H9 (cell line): Measurements from ENCODE around the gene C1QTNF6. TPM values are rescaled to one million over a fixed set of nuclear protein-coding genes. Genes with fewer than 3 reads are reported as not detected.

Experiments
- DNase-seq: peaks from one replicate; pipeline ENCODE4 v3.0.0-alpha.2; 2017
- H2AFZ ChIP-seq: one replicate; pipeline ENCODE4 v1.6.1; 2013; ENCODE audit warnings: mild to moderate bottlenecking, low read length, control low read depth, moderate library complexity
- H2AK5ac ChIP-seq: 2 replicates; pipeline ENCODE4 v1.6.1; 2013; ENCODE audit warnings: low read length, control low read depth, mixed read lengths; ENCODE audit not compliant: insufficient read length
- H2BK120ac ChIP-seq: one replicate; pipeline ENCODE4 v1.6.1; 2013; ENCODE audit warnings: low read depth, mild to moderate bottlenecking, low read length, control low read depth, inconsistent platforms; ENCODE audit not compliant: poor library complexity, severe bottlenecking
- H2BK12ac ChIP-seq: 2 replicates; pipeline ENCODE4 v1.6.1; 2013; ENCODE audit warnings: low read length, control low read depth, mixed read lengths, low read depth; ENCODE audit not compliant: insufficient read length
- H2BK15ac ChIP-seq: 2 replicates; pipeline ENCODE4 v1.6.1; 2013; ENCODE audit warnings: low read depth, low read length, control low read depth
- H2BK20ac ChIP-seq: one replicate; pipeline ENCODE4 v1.6.1; 2013; ENCODE audit warnings: low read depth, mild to moderate bottlenecking, low read length, control low read depth, inconsistent platforms; ENCODE audit not compliant: poor library complexity, severe bottlenecking
- H2BK5ac ChIP-seq: 2 replicates; pipeline ENCODE4 v1.6.1; 2013; ENCODE audit warnings: low read length, control low read depth, mixed read lengths; ENCODE audit not compliant: insufficient read length
- H3K14ac ChIP-seq: 2 replicates; pipeline ENCODE4 v1.6.1; 2013; ENCODE audit warnings: low read length, control low read depth; ENCODE audit not compliant: insufficient read depth
- H3K18ac ChIP-seq: 2 replicates; pipeline ENCODE4 v1.6.1; 2013; ENCODE audit warnings: low read depth, mild to moderate bottlenecking, mixed read lengths, low read length, control low read depth; ENCODE audit not compliant: insufficient read length
- H3K23ac ChIP-seq: 2 replicates; pipeline ENCODE4 v1.6.1; 2013; ENCODE audit warnings: low read length, control low read depth, mixed read lengths, low read depth; ENCODE audit not compliant: insufficient read length
- H3K23me2 ChIP-seq: 2 replicates; pipeline ENCODE4 v1.6.1; 2013; ENCODE audit warnings: low read depth, mild to moderate bottlenecking, mixed read lengths, low read length, control low read depth; ENCODE audit not compliant: insufficient read length, poor library complexity, severe bottlenecking
- H3K27ac ChIP-seq: 2 replicates; pipeline ENCODE4 v1.5.1; 2013; ENCODE audit warnings: low read length, control low read depth, mixed read lengths, low read depth; ENCODE audit not compliant: insufficient read length
- H3K27me3 ChIP-seq: 2 replicates; pipeline ENCODE4 v1.6.1; 2013; ENCODE audit warnings: low read length, control low read depth, inconsistent platforms; ENCODE audit not compliant: insufficient read depth
- H3K4ac ChIP-seq: 2 replicates; pipeline ENCODE4 v1.6.1; 2013; ENCODE audit warnings: low read depth, mild to moderate bottlenecking, control low read depth, inconsistent platforms, low read length, moderate library complexity
- H3K4me1 ChIP-seq: 2 replicates; pipeline ENCODE4 v1.6.1; 2013; ENCODE audit warnings: low read length, control low read depth, inconsistent platforms; ENCODE audit not compliant: insufficient read depth
- H3K4me2 ChIP-seq: 2 replicates; pipeline ENCODE4 v1.6.1; 2013; ENCODE audit warnings: low read length, control low read depth, mixed read lengths; ENCODE audit not compliant: insufficient read length, insufficient read depth
- H3K56ac ChIP-seq: 2 replicates; pipeline ENCODE4 v1.6.1; 2013; ENCODE audit warnings: low read depth, mild to moderate bottlenecking, mixed read lengths, low read length, control low read depth; ENCODE audit not compliant: insufficient read length
- H3K79me1 ChIP-seq: 2 replicates; pipeline ENCODE4 v1.6.1; 2013; ENCODE audit warnings: low read depth, mild to moderate bottlenecking, moderate library complexity, low read length, control low read depth, inconsistent platforms; ENCODE audit not compliant: insufficient read depth, poor library complexity, severe bottlenecking
- H3K79me2 ChIP-seq: 2 replicates; pipeline ENCODE4 v1.6.1; 2013; ENCODE audit warnings: low read length, control low read depth, inconsistent platforms; ENCODE audit not compliant: insufficient read depth
- H3K9ac ChIP-seq: 2 replicates; pipeline ENCODE4 v1.6.1; 2013; ENCODE audit warnings: low read length, control low read depth, mixed read lengths; ENCODE audit not compliant: insufficient read length; ENCODE audit errors: extremely low read depth
- H3K9me3 ChIP-seq: one replicate; pipeline ENCODE4 v1.6.1; 2013; ENCODE audit warnings: low read depth, low read length, inconsistent platforms; ENCODE audit not compliant: control insufficient read depth
- H3T11ph ChIP-seq: one replicate; pipeline ENCODE4 v1.6.1; 2013; ENCODE audit warnings: mild to moderate bottlenecking, low read length, control low read depth, inconsistent platforms
- H4K20me1 ChIP-seq: one replicate; pipeline ENCODE4 v1.6.1; 2013; ENCODE audit not compliant: control insufficient read depth, insufficient read length, insufficient read depth
- H4K5ac ChIP-seq: 2 replicates; pipeline ENCODE4 v1.6.1; 2013; ENCODE audit warnings: low read depth, mild to moderate bottlenecking, mixed read lengths, low read length, control low read depth; ENCODE audit not compliant: insufficient read length
- H4K8ac ChIP-seq: replicated peaks from 2 replicates; pipeline ENCODE4 v1.6.1; 2013; ENCODE audit warnings: low read length, control low read depth, mixed read lengths, low read depth; ENCODE audit not compliant: insufficient read length
- H4K91ac ChIP-seq: 2 replicates; pipeline ENCODE4 v1.6.1; 2013; ENCODE audit warnings: low read depth, mild to moderate bottlenecking, moderate library complexity, mixed read lengths, low read length, control low read depth; ENCODE audit not compliant: insufficient read length
- H3K27ac Mint-ChIP-seq, 3 experiments: 2 replicates in 2 of 3; 3 replicates in 1 of 3; pipeline ENCODE4 v1.8.0; 2020 to 2021; ENCODE audit warnings: mixed read lengths in 3 of 3, mild to moderate bottlenecking in 1 of 3, moderate library complexity in 1 of 3
- H3K27me3 Mint-ChIP-seq: 2 replicates; pipeline ENCODE4 v1.8.0; 2021; ENCODE audit warnings: low read depth, mild to moderate bottlenecking, moderate library complexity, mixed read lengths
- H3K36me3 Mint-ChIP-seq, 3 experiments: 2 replicates in 2 of 3; 3 replicates in 1 of 3; pipeline ENCODE4 v1.8.0; 2020 to 2021; ENCODE audit warnings: low read depth in 3 of 3, mixed read lengths in 3 of 3; ENCODE audit not compliant: insufficient read depth in 1 of 3
- H3K4me1 Mint-ChIP-seq, 2 experiments: 2 replicates each; pipeline ENCODE4 v1.8.0; 2020; ENCODE audit warnings: mixed read lengths in 2 of 2
- H3K4me3 Mint-ChIP-seq, 2 experiments: 2 replicates in 1 of 2; 3 replicates in 1 of 2; pipeline ENCODE4 v1.8.0; 2020 to 2021; ENCODE audit warnings: mild to moderate bottlenecking in 2 of 2, mixed read lengths in 2 of 2, moderate library complexity in 1 of 2
- H3K9me3 Mint-ChIP-seq, 2 experiments: 2 replicates in 1 of 2; 3 replicates in 1 of 2; pipeline ENCODE4 v1.8.0; 2020; ENCODE audit warnings: mild to moderate bottlenecking in 2 of 2, mixed read lengths in 2 of 2, moderate library complexity in 1 of 2
- WGBS: extraction: QIAGEN DNeasy Blood & Tissue Kit; methylation state at CpG from one replicate; pipeline ENCODE4 v1.1.7; 2013; ENCODE audit warnings: missing lambda C conversion rate, low lambda C conversion rate, mixed read lengths; ENCODE audit not compliant: insufficient read length; ENCODE audit errors: extremely low coverage; 5-methylcytosine and 5-hydroxymethylcytosine counted together
- total RNA-seq: library from RNA; stranded (reverse); gene quantifications from 2 replicates; pipeline ENCODE4 v1.2.1, GENCODE V29; 2021
- TF ChIP-seq, protein P1 (sequence below): fragments of 200-600 bp; sonication (generic); conservative IDR thresholded peaks from 3 replicates; pipeline ENCODE4 v1.8.0; 2021; ENCODE audit warnings: antibody characterized with exemption, mild to moderate bottlenecking

The C1QTNF6 gene
- total RNA-seq, 1 experiment from 2014 or later: 5.0 TPM

DNA sequence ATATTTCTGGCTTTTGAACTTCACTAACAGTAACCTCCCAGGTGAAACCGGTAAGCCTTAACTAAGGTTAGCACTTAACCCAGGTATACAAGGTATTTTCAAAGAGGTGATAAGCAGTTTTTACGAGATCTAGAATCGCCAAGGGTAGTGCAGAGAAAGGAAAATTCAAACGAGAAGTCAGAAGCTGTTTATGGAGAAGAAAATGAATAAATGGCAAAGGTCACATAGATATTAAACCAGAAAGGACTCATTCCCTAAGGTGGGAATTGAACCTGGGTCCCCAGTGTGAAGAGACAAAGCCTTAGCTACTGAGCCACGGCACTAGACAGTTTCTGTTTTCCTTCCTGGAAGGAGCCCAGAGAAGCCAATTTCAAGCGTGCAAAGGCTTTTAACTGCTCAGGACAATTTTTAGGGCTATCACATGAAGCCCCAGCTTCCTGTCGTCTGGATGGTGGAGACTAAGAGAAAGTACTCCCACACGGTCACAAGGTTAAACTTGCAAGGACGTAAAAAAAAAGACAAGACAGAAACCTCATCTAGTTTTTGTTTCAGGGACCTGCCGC, 5.7 kb upstream of the C1QTNF6 start:
- H3K27ac ChIP-seq: no peak overlapping the region
- no peak overlapping the region for H3K4me2 ChIP-seq
- no peak overlapping the region for H3K56ac ChIP-seq

More for the DNA sequence above, 5.7 kb upstream of the C1QTNF6 start:
- H2BK5ac ChIP-seq: no peak overlapping the region
- no peaks in the 10 kb centered on the region for H3K79me2 ChIP-seq
- no peak overlapping the region for H4K5ac ChIP-seq
- no peak overlapping the region for H2AFZ ChIP-seq
- no peaks in the 10 kb centered on the region; the same call in 1 of the 2 replicates for H3K4me1 ChIP-seq
- H3K9me3 Mint-ChIP-seq: peaks cover 16 to 25% of the 10 kb centered on the region in 2 experiments
- H3K9ac ChIP-seq: no peak overlapping the region
- no peak overlapping the region for H2BK120ac ChIP-seq
- H3K27me3 Mint-ChIP-seq: peaks cover 4% of the 10 kb centered on the region
- no peaks in the 10 kb centered on the region for H4K20me1 ChIP-seq
- no peak overlapping the region for H2AK5ac ChIP-seq
- H4K91ac ChIP-seq: no peak overlapping the region
- no peak overlapping the region for H2BK15ac ChIP-seq
- H2BK20ac ChIP-seq: no peak overlapping the region
- DNase-seq: no peak
- no peak overlapping the region for H2BK12ac ChIP-seq
- H3K18ac ChIP-seq: no peak overlapping the region
- no CpG with 5 or more reads among the region's 10 CpGs for WGBS
- H3K23ac ChIP-seq: no peak overlapping the region
- H4K8ac ChIP-seq: no peak overlapping the region
- peaks cover 31 to 41% of the 10 kb centered on the region in 2 experiments for H3K4me1 Mint-ChIP-seq
- no peak overlapping the region for H3K4me3 Mint-ChIP-seq
- no peaks in the 10 kb centered on the region for H3K79me1 ChIP-seq
- H3K27me3 ChIP-seq: no peaks in the 10 kb centered on the region
- TF ChIP-seq, protein P1, sequence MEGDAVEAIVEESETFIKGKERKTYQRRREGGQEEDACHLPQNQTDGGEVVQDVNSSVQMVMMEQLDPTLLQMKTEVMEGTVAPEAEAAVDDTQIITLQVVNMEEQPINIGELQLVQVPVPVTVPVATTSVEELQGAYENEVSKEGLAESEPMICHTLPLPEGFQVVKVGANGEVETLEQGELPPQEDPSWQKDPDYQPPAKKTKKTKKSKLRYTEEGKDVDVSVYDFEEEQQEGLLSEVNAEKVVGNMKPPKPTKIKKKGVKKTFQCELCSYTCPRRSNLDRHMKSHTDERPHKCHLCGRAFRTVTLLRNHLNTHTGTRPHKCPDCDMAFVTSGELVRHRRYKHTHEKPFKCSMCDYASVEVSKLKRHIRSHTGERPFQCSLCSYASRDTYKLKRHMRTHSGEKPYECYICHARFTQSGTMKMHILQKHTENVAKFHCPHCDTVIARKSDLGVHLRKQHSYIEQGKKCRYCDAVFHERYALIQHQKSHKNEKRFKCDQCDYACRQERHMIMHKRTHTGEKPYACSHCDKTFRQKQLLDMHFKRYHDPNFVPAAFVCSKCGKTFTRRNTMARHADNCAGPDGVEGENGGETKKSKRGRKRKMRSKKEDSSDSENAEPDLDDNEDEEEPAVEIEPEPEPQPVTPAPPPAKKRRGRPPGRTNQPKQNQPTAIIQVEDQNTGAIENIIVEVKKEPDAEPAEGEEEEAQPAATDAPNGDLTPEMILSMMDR: no peak
- peaks cover 17 to 29% (median 19%) of the 10 kb centered on the region in 3 experiments for H3K36me3 Mint-ChIP-seq
- no peak overlapping the region for H3K4ac ChIP-seq
- no peak overlapping the region for H3K27ac Mint-ChIP-seq
- no peak overlapping the region for H3T11ph ChIP-seq
- no peak overlapping the region for H3K14ac ChIP-seq
- peaks cover 1% of the 10 kb centered on the region for H3K23me2 ChIP-seq
- H3K9me3 ChIP-seq: peaks cover 5% of the 10 kb centered on the region
